SK-N-SH (cell line): ENCODE results near the gene TSHZ2. TPM values are rescaled to one million over a fixed set of nuclear protein-coding genes. Genes with fewer than 3 reads are reported as not detected.

Experiments
- CTCF ChIA-PET: fragments of 300-600, 350-600 bp; formaldehyde crosslinking; extraction: SDS; loops from one replicate; lab custom pipeline; 2021; lab: Yijun Ruan, JAX
- POLR2A ChIA-PET: fragments of 350-600 bp; sonication (Branson Sonifier 250); formaldehyde crosslinking; extraction: SDS; loops from one replicate; lab custom pipeline; 2020; ENCODE audit warnings: antibody characterized with exemption, inconsistent platforms; lab: Yijun Ruan, JAX
- DNase-seq: peaks from one replicate; pipeline ENCODE4 v3.0.0; 2012
- H2AFZ ChIP-seq: fragments of 200-600 bp; sonication (generic); 2 replicates; pipeline ENCODE4 v1.8.1; 2016; ENCODE audit warnings: antibody characterized with exemption, mild to moderate bottlenecking, low read depth
- H3F3A ChIP-seq: fragments of 200-600 bp; sonication (generic); replicated peaks from 2 replicates; pipeline ENCODE3; 2016; ENCODE audit warnings: antibody characterized with exemption, mild to moderate bottlenecking; ENCODE audit not compliant: insufficient read depth
- H3K27ac ChIP-seq, 2 experiments: fragments of 200-500 bp in 1 of 2; fragments of 200-600 bp in 1 of 2; sonication (Bioruptor generic) in 1 of 2; sonication (generic), shearing (Covaris generic) in 1 of 2; 2 replicates each; pipeline versions ENCODE4 v1.5.1 to v1.6.1; 2014 to 2016; ENCODE audit warnings: low read depth in 2 of 2, inconsistent platforms in 1 of 2, low read length in 1 of 2, mild to moderate bottlenecking in 1 of 2, mixed read lengths in 1 of 2
- H3K27me3 ChIP-seq: fragments of 200-600 bp; sonication (generic), shearing (Covaris generic); 2 replicates; pipeline ENCODE4 v1.6.1; 2016; ENCODE audit warnings: mixed run types; ENCODE audit not compliant: insufficient read depth
- H3K36me3 ChIP-seq, 2 experiments: fragments of 200-500 bp in 1 of 2; fragments of 200-600 bp in 1 of 2; sonication (Bioruptor generic) in 1 of 2; sonication (generic) in 1 of 2; replicated peaks in 1 of 2; 2 replicates each; pipeline versions ENCODE3 to v1.5.1; 2014 to 2016; ENCODE audit warnings: low read length in 1 of 2, mild to moderate bottlenecking in 1 of 2; ENCODE audit not compliant: insufficient read depth in 2 of 2, control insufficient read depth in 1 of 2
- H3K4me1 ChIP-seq, 2 experiments: fragments of 200-500 bp in 1 of 2; fragments of 200-600 bp in 1 of 2; sonication (Bioruptor generic) in 1 of 2; sonication (generic), shearing (Covaris generic) in 1 of 2; 2 replicates each; pipeline versions ENCODE4 v1.5.1 to v1.6.1; 2014 to 2016; ENCODE audit warnings: low read depth in 1 of 2, low read length in 1 of 2, mixed run types in 1 of 2; ENCODE audit not compliant: insufficient read depth in 2 of 2, control insufficient read depth in 1 of 2
- H3K4me2 ChIP-seq: fragments of 200-600 bp; sonication (generic), shearing (Covaris generic); 2 replicates; pipeline ENCODE4 v1.6.1; 2017; ENCODE audit warnings: mixed run types
- H3K4me3 ChIP-seq, 2 experiments: fragments of 200-500 bp in 1 of 2; fragments of 200-600 bp in 1 of 2; sonication (Bioruptor generic) in 1 of 2; sonication (generic), shearing (Covaris generic) in 1 of 2; 2 replicates each; pipeline versions ENCODE4 v1.5.1 to v1.8.1; 2014 to 2016; ENCODE audit warnings: low read depth in 2 of 2, inconsistent platforms in 1 of 2, low read length in 1 of 2, mild to moderate bottlenecking in 1 of 2, mixed read lengths in 1 of 2, moderate library complexity in 1 of 2
- H3K79me2 ChIP-seq: fragments of 200-600 bp; sonication (generic); 2 replicates; pipeline ENCODE4 v1.8.1; 2017; ENCODE audit warnings: mild to moderate bottlenecking; ENCODE audit not compliant: insufficient read depth
- H3K9ac ChIP-seq: fragments of 200-600 bp; sonication (generic); 2 replicates; pipeline ENCODE4 v1.6.1; 2017; ENCODE audit warnings: mixed run types
- H3K9me2 ChIP-seq: fragments of 200-600 bp; sonication (generic); 2 replicates; pipeline ENCODE4 v1.6.1; 2017; ENCODE audit warnings: mixed run types
- H3K9me3 ChIP-seq: fragments of 200-600 bp; sonication (generic); 2 replicates; pipeline ENCODE4 v1.6.1; 2017; ENCODE audit warnings: mixed run types, mild to moderate bottlenecking, moderate library complexity
- H4K20me1 ChIP-seq: fragments of 200-600 bp; sonication (generic); 2 replicates; pipeline ENCODE4 v1.6.1; 2017; ENCODE audit warnings: mild to moderate bottlenecking, mixed run types; ENCODE audit not compliant: insufficient read depth
- CHD2 ChIP-seq: fragments of 150-350 bp; IDR thresholded peaks from 2 replicates; pipeline ENCODE4 v1.6.1; 2018; ENCODE audit warnings: low read length; ENCODE audit not compliant: partially characterized antibody
- ELF1 ChIP-seq: IDR thresholded peaks from 2 replicates; pipeline ENCODE4 v1.4.0; 2012
- FOSL2 ChIP-seq: IDR thresholded peaks from 2 replicates; pipeline ENCODE4 v1.4.0; 2012; ENCODE audit warnings: low read depth, mild to moderate bottlenecking, moderate library complexity, borderline replicate concordance
- FOXJ3 ChIP-seq: sonication (generic); formaldehyde crosslinking; IDR thresholded peaks from 2 replicates; pipeline ENCODE4 v1.5.1; 2020; ENCODE audit warnings: mild to moderate bottlenecking, missing genetic modification reagents
- GATA2 ChIP-seq: sonication (generic); formaldehyde crosslinking; IDR thresholded peaks from 2 replicates; pipeline ENCODE4 v1.5.0; 2020; ENCODE audit warnings: mild to moderate bottlenecking, missing genetic modification reagents
- MAX ChIP-seq: IDR thresholded peaks from 2 replicates; pipeline ENCODE4 v1.4.0; 2012; ENCODE audit warnings: low read depth
- MEF2A ChIP-seq: IDR thresholded peaks from 2 replicates; pipeline ENCODE4 v1.4.0; 2012; ENCODE audit warnings: low read depth, borderline replicate concordance
- MXI1 ChIP-seq: IDR thresholded peaks from 2 replicates; pipeline ENCODE4 v1.6.1; 2012; ENCODE audit warnings: mild to moderate bottlenecking, low read depth, low read length, improper control_type of control experiment
- NFIC ChIP-seq: IDR thresholded peaks from 2 replicates; pipeline ENCODE4 v1.4.0; 2012; ENCODE audit warnings: borderline replicate concordance
- RAD21 ChIP-seq: IDR thresholded peaks from 2 replicates; pipeline ENCODE4 v1.6.1; 2012; ENCODE audit warnings: mild to moderate bottlenecking, low read length
- RCOR1 ChIP-seq: fragments of 150-350 bp; IDR thresholded peaks from 2 replicates; pipeline ENCODE4 v1.6.1; 2017; ENCODE audit warnings: antibody characterized with exemption, low read length
- REST ChIP-seq: IDR thresholded peaks from 2 replicates; pipeline ENCODE4 v1.6.1; 2012; ENCODE audit warnings: mild to moderate bottlenecking, low read depth, low read length, moderate library complexity
- RFX5 ChIP-seq: IDR thresholded peaks from 2 replicates; pipeline ENCODE4 v1.6.1; 2012; ENCODE audit warnings: mild to moderate bottlenecking, improper control_type of control experiment, low read length
- SIN3A ChIP-seq: IDR thresholded peaks from 2 replicates; pipeline ENCODE4 v1.6.1; 2012; ENCODE audit warnings: low read depth, mild to moderate bottlenecking, low read length, moderate library complexity, borderline replicate concordance
- SMC3 ChIP-seq: IDR thresholded peaks from 2 replicates; pipeline ENCODE4 v1.6.1; 2012; ENCODE audit warnings: low read depth, low read length, improper control_type of control experiment
- TCF12 ChIP-seq: IDR thresholded peaks from 2 replicates; pipeline ENCODE4 v1.4.0; 2012
- TEAD4 ChIP-seq: IDR thresholded peaks from 2 replicates; pipeline ENCODE4 v1.4.0; 2012; ENCODE audit warnings: mild to moderate bottlenecking, borderline replicate concordance; ENCODE audit not compliant: insufficient read depth
- ZBTB33 ChIP-seq: IDR thresholded peaks from 2 replicates; pipeline ENCODE4 v1.4.0; 2012; ENCODE audit warnings: low read depth, borderline replicate concordance
- WGBS: methylation state at CpG from one replicate; pipeline ENCODE4 v1.1.6; 2017; ENCODE audit warnings: low lambda C conversion rate; 5-methylcytosine and 5-hydroxymethylcytosine counted together
- polyA plus RNA-seq, 3 experiments: library from polyadenylated mRNA; depleted of rRNA; stranded (reverse); fragments of >200 nt; gene quantifications; 2 replicates each; pipeline ENCODE4 v1.2.3, GENCODE V29; 2012
- TF ChIP-seq, protein P1 (sequence below): fragments of 150-350 bp; IDR thresholded peaks from 2 replicates; pipeline ENCODE4 v1.6.1; 2016; ENCODE audit warnings: mild to moderate bottlenecking, low read depth, low read length
- TF ChIP-seq, protein P2 (sequence below): IDR thresholded peaks from 2 replicates; pipeline ENCODE4 v1.4.0; 2012; ENCODE audit warnings: low read depth, borderline replicate concordance

The TSHZ2 gene
- polyA plus RNA-seq, 1 of the 3 experiments (the other 2 are of a cell fraction): 0.13 TPM

DNA sequence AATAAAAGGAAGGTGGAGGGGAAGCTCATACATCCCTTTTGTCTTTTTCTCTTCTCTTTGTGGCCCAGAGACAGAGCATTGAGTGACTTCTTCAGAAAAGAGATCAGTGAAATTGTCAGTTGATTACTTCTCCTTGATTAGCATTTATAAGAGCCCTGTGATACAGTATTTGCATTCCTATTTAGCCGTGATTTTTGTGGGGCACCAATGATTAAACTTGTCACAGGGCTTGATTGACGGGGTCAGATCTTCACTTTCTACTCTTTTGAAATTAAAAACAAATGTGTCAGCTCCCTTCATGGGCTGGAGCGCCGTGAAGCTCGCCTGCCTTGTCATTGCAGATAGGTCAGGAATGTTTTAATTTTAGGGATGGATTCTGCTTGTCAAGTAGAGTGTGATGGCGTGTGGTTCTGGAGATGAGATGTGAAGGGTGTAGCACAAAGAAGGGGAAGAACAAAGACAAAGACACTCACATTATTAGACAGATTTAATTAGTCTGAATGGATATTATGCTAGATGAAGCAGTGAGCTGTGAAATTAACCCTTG is 454.7 kb downstream of the TSHZ2 start:
- WGBS: 36% methylated on average over 6 of the region's 6 CpGs
- H3K9me3 ChIP-seq: no peaks in the 10 kb centered on the region
- no peaks in the 10 kb centered on the region for H3K79me2 ChIP-seq
- H3K9ac ChIP-seq: no peak overlapping the region
- H3K4me3 ChIP-seq: no peak overlapping the region
- no peak for DNase-seq
- H2AFZ ChIP-seq: no peak overlapping the region
- no peaks in the 10 kb centered on the region for H3K36me3 ChIP-seq
- no peaks in the 10 kb centered on the region for H3K4me1 ChIP-seq
- H3K4me2 ChIP-seq: no peak overlapping the region
- CTCF ChIA-PET: interaction anchor here (1.0 kb wide), 2 partner anchors 9 to 14 kb away, joined by 3 read pairs; no protein-coding TSS in a partner anchor
- no peak for TF ChIP-seq TEAD4
- TF ChIP-seq MXI1: no peak
- no peak for TF ChIP-seq SMC3
- no peak for TF ChIP-seq CHD2
- TF ChIP-seq RCOR1: no peak
- TF ChIP-seq MEF2A: no peak
- H3K27ac ChIP-seq: no peak overlapping the region
- no peaks in the 10 kb centered on the region for H3K9me2 ChIP-seq
- no peaks in the 10 kb centered on the region for H3K27me3 ChIP-seq
- H3F3A ChIP-seq: no peaks in the 10 kb centered on the region
- no peaks in the 10 kb centered on the region for H4K20me1 ChIP-seq
- POLR2A ChIA-PET: no interaction called here

DNA sequence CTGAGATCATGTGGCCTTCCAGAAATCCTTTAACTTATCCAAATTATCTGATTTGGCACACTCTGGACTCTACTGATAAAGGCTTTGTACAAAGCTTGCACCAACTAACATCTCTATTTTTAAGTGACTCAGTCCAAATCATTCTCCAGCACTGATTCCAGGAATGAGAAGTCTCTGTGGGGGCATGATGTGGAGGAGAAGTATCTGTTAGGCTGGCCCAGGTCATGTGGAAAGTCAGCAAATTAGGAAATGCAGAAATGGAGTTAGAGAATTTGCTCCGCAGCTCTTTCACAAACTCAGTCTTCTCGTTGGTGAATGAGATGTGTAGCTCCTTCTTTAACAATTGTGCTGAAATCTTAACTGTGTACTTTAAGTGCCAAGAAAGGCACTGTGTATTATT is 455.8 kb downstream of the TSHZ2 start:
- WGBS: 55% methylated on average over 2 of the region's 2 CpGs
- POLR2A ChIA-PET: no interaction called here
- TF ChIP-seq REST (no peak), SIN3A (no peak), MAX (no peak), FOSL2 (no peak), GATA2 (CRISPR knock-in tag) (no peak), RFX5 (no peak), TCF12 (no peak), ELF1 (no peak), NFIC (no peak), RCOR1 (no peak), MXI1 (no peak), RAD21 (no peak), FOXJ3 (no peak), SMC3 (no peak), ZBTB33 (no peak)
- TF ChIP-seq, protein P1, sequence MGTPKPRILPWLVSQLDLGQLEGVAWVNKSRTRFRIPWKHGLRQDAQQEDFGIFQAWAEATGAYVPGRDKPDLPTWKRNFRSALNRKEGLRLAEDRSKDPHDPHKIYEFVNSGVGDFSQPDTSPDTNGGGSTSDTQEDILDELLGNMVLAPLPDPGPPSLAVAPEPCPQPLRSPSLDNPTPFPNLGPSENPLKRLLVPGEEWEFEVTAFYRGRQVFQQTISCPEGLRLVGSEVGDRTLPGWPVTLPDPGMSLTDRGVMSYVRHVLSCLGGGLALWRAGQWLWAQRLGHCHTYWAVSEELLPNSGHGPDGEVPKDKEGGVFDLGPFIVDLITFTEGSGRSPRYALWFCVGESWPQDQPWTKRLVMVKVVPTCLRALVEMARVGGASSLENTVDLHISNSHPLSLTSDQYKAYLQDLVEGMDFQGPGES: no peak
- TF ChIP-seq, protein P2, sequence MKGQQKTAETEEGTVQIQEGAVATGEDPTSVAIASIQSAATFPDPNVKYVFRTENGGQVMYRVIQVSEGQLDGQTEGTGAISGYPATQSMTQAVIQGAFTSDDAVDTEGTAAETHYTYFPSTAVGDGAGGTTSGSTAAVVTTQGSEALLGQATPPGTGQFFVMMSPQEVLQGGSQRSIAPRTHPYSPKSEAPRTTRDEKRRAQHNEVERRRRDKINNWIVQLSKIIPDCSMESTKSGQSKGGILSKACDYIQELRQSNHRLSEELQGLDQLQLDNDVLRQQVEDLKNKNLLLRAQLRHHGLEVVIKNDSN: no peak
- TF ChIP-seq, all 33 proteins: peak for 0

More for the DNA sequence above, 455.8 kb downstream of the TSHZ2 start:
- Histone ChIP-seq H3K4me3 (no peak overlapping the region), H3K27me3 (no peaks in the 10 kb centered on the region), H3K9me3 (no peaks in the 10 kb centered on the region), H3K36me3 (no peaks in the 10 kb centered on the region), H3F3A (no peaks in the 10 kb centered on the region), H3K9ac (no peak overlapping the region), H3K79me2 (no peaks in the 10 kb centered on the region), H3K27ac (no peak overlapping the region), H3K4me1 (no peaks in the 10 kb centered on the region), H2AFZ (no peak overlapping the region), H4K20me1 (no peaks in the 10 kb centered on the region), H3K4me2 (no peak overlapping the region), H3K9me2 (no peaks in the 10 kb centered on the region)
- DNase-seq: no peak
- CTCF ChIA-PET: interaction anchor here (1.0 kb wide), 1 partner anchor 13 kb away, joined by 3 read pairs; no protein-coding TSS in a partner anchor
